SK-MEL-5 (cell line): ENCODE measurements around the gene PHYHIPL. TPM values are rescaled to one million over a fixed set of nuclear protein-coding genes. Genes with fewer than 3 reads are reported as not detected.
"Not testable (repeated sequence)": the region's sequence is repeated elsewhere in the genome, so short reads cannot be mapped to it uniquely, and the experiment has no call there.

ENCODE experiments used
- DNase-seq: peaks from one replicate; pipeline ENCODE4 v3.0.0-alpha.2; 2016; ENCODE audit warnings: low read depth, low spot score
- in situ Hi-C: cut with HindIII; loops from 2 replicates; pipeline ENCODE4 v1.10.0; 2016; ENCODE audit warnings: low sequenced_read_pairs, high pct_unique_total_duplicates, low pct_unique_long_range_greater_than_20kb
- total RNA-seq: library from RNA; depleted of rRNA; stranded (reverse); fragments of >200 nt; shearing (Covaris generic); gene quantifications from 2 replicates; pipeline ENCODE4 v1.2.3, GENCODE V29; 2014

PHYHIPL gene
- total RNA-seq, 1 experiment from 2014 or later, result 4.3 TPM

- DNase-seq, result no peak
- in situ Hi-C loops, result no loop called here
These were observed 1.4 kb downstream of the PHYHIPL start for GRCh38 chr10:59177836-59178235.

DNA sequence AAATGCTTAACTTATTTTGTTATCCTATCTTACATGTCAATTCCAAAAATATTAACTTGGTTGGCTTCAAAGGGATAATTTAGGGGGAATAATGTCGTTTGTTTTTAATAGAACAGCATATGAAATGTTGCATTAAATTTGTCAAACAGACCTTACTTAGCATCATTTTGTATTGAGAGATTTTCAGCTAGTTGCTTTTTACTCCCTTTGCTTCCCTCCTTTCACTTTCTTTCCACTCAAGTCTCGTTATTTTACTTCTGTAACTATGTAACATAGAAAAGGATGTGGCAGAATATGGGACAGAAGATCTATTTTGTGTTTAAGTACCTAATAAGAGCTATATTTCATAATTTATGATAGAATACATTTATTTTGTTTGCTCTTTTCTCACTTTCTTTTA lies 2.6 kb downstream of the PHYHIPL start:
- in situ Hi-C loops, result no loop called here
- no peak for DNase-seq

- DNase-seq, result no peak
- in situ Hi-C loops, result no loop called here
These were observed 4.3 kb downstream of the PHYHIPL start for GRCh38 chr10:59180689-59181270.

DNA sequence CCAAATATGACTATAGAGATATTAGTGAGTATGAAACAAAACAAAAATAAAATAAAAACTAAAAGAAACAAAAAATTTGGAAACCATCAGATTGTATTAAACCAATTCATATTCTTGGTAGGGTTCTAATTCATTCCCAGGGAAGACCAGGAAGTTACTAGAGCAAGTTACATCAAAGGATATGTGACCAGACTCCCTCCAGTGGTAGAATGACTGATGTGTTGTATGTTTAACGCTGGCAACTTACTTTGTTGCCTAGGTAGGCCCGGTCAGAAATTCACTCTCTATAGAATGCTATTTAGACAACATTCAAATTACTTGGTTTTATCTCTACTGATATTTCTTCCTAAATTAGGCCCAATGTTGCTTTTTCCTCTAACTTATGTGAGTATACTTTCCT lies 5.2 kb downstream of the PHYHIPL start:
- in situ Hi-C loops, result no loop called here
- DNase-seq, result peak; percentile 76

- in situ Hi-C loops, result no loop called here
- DNase-seq, result no peak
These were observed 13.9 kb downstream of the PHYHIPL start for GRCh38 chr10:59190332-59190731.

DNA sequence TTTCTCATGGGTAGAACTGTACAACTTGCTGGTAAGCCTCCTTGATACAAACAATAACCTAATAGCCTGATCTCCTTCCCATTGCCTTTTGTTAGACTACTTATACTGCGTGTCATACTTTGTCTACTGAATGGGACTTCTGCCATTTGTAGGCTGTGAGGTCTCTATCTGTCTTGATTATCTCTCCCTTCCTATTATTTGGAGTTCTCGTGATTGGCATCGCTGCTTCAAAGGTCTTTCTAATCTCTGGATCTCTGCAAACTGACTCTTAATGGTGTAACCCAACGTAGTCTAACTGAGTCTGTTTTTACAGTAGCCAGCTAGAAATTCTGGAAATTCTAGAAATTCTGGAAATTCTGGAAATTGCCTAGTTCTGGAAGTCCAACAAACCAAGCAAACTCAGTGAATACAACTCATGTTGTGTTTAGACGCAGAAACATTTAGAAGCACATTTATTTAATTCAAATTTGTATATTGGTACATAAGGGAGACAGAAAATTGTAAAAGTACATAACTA lies 29.8 kb downstream of the PHYHIPL start:
- in situ Hi-C loops, result no loop called here

GRCh38 chr10:59212301-59212798 lies 35.9 kb downstream of the PHYHIPL start:
- DNase-seq, result no peak
- in situ Hi-C loops, result no loop called here

More for the DNA sequence above, 29.8 kb downstream of the PHYHIPL start:
- no peak for DNase-seq

DNA sequence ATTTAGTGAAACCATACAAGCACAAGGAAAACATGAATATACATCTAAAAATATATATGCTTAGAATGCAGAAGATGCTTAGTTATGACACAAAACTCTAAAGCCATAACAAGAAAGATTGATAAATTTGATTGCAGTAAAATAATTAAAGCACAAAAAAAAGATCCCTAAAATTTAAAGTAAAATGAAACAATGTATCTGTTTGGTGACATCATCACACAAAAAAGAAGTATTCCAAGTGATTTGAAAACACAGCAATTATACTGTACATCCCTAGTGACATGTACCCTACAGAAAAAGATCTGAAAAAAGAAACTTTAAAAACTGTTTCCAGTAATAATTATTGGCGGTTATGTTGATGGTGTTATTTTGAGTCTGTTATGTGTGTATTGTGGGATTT lies 37.7 kb downstream of the PHYHIPL start:
- no peak for DNase-seq
- in situ Hi-C loops, result no loop called here

- DNase-seq, result no peak
- in situ Hi-C loops, result no loop called here
These were observed 39.9 kb downstream of the PHYHIPL start for GRCh38 chr10:59216178-59216869.

DNA sequence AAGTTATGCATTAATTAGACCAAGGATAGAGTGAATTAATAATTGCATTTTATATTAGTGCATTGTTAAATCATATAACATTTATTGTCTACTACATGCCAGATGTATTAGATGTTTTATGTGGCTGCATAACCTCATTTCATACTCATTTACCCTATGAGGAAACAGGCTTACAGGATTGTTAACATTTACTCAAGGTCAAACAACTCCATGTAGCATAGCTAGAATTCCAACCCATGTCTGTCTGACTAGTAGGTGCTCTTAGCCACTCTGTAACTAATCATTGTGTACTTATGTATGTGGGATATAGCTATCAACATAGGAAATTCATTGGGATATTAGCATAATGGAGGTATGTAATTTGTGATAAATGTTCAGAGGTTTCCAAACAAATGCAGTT lies 46.3 kb downstream of the PHYHIPL start:
- in situ Hi-C loops, result no loop called here

DNA sequence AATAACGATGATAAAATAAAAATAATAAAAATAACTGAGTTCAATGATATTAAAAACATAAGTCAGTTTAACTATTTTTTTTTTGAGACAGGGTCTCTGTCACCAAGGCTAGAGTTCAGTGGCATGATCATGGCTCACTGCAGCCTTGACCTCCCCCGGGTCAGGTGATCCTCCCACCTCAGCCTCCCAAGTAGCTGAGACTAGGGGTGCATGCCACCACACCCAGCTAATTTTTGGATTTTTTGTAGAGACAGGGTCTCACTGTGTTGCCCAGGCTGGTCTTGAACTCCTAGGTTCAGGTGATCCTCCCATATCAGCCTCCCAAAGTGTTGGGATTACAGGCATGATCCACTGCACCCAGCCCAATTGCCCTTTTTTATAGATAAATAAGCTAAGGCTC lies 47.2 kb downstream of the PHYHIPL start:
- DNase-seq, in situ Hi-C loops: not testable (repeated sequence)

More for the DNA sequence above, 46.3 kb downstream of the PHYHIPL start:
- DNase-seq, result no peak

- no peak for DNase-seq
- in situ Hi-C loops, result no loop called here
These were observed 48.8 kb downstream of the PHYHIPL start for GRCh38 chr10:59225211-59225610.

DNA sequence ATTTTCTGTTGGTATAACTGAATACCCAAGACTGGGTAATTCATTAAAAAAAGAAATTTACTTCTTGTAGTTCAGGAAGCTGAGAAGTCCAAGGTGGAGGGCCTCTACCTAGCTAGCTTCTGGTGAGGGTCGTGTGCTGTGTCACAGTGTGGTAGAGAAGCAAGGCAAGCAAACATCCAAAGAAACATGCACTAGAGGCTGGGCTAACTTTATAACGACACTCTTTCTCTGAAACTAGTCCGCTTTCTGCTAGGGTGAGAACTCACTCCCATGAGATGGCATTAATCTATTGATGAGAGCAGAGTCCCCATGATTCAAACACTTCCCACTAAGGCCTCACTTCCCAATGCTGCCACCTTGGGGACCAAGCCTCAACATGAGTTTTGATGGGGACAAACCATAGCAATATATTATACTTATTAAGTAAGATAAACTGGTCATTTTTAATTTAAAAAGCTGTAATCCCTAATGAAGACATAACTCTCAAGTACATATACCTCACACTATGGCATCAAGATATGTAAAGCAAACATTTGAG lies 50.8 kb downstream of the PHYHIPL start:
- DNase-seq, result peak; percentile 13
- in situ Hi-C loops, result no loop called here

DNA sequence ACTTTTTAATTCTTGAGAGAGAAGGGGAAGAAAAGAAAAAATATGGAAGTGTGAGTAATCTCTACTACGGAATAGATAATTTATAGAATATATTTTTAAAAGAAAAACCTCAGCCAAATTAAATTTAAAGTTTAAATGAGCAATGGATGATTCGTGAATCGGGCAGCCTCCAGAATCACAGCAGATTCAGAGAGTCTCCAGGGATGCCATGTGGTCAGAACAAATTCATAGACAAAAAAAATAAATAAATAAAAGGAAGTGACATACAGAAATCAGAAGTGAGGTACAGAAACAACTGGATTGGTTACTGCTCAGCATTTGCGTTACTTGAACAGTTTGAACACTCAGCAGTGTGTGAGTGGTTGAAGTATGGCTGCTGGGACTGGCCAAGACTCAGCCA lies 53.0 kb downstream of the PHYHIPL start:
- in situ Hi-C loops, result no loop called here
- no peak for DNase-seq

DNA sequence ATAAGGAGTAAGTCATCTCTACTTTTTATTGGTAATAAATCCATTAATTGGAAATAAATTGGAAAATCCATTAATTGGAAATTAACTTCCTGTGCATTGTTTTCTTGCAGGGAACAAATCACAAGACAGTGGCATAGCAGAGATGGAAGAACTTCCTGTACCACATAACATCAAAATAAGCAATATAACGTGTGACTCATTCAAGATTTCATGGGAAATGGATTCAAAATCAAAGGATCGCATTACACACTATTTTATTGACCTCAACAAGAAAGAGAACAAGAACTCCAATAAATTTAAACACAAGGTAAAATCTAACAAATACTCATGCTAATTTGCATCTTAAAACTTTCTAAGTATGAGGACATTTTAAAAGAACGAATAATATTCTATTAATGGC lies 57.8 kb downstream of the PHYHIPL start:
- in situ Hi-C loops, result loop anchor here (10.0 kb wide), 1 partner anchor 449 kb away; no protein-coding TSS in a partner anchor
- DNase-seq, result no peak

- in situ Hi-C loops, result loop anchor here (10.0 kb wide), 1 partner anchor 450 kb away; no protein-coding TSS in a partner anchor
- DNase-seq, result peak; percentile 57
These were observed 58.5 kb downstream of the PHYHIPL start for GRCh38 chr10:59234816-59235429.

GRCh38 chr10:59236064-59236697 lies 59.7 kb downstream of the PHYHIPL start:
- DNase-seq, result no peak

DNA sequence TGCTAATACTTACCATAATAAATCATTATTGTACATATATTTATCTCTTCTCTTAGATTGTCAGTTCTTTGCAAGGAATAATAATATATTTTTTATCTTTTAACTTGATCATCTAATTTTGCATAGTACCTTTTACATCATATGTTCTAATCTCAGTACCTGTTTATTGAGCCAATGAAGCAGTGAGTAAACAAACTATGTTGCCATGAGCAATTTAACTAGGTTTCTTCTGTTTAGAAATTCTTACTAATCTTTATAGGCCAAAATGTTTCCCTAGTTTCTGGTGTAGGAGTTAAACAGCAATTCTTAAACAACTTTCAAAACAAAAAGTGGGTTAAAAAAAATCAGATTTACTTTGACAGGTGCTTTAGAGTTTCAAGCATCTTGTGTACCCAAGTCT lies 61.3 kb downstream of the PHYHIPL start:
- in situ Hi-C loops, result loop anchor here (10.0 kb wide), 1 partner anchor 453 kb away; no protein-coding TSS in a partner anchor
- DNase-seq, result no peak

More at GRCh38 chr10:59236064-59236697, 59.7 kb downstream of the PHYHIPL start:
- in situ Hi-C loops, result loop anchor here (10.0 kb wide), 1 partner anchor 451 kb away; no protein-coding TSS in a partner anchor
